HG02870 (cell line): ENCODE measurements around the gene NOSIP.

Source experiments
- ATAC-seq: cut with Tn5 transposase; IDR thresholded peaks from one replicate; pipeline ENCODE4 v1.9.1; 2021; ENCODE audit warnings: mild to moderate bottlenecking, moderate library complexity; ENCODE audit not compliant: unreplicated experiment

The NOSIP gene

DNA sequence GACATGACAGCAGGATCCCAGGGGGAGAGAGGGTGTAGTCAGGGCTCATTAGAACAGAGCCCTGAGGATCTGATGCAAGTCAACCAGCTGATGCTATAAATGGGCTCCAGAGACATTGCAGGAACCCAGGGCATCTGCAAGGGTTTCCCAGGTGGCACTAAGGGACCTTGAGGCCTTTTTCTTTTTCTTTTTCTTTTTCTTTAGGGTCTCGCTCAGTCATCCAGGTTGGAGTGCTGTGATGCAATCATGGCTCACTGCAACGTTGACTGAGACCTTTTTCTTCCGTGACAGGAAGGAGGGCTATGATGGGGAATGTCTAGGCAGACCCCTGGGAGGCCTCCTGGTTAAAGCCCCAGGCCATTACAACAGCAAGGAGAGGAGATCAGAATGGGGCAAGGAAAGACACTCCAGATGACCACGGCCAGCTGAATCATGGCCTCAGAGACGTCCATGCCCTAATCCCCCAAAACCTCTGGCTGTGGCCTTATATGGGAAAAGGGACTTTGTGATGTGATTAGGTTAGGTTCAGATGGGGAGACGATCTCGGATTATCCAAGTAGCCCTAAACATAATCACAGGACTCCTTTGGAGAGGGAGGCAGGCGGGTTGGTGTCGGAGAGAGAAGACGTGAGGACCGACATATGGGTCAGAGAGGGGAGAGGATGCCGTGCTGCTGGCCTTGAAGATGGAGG is 72.4 kb downstream of the NOSIP start:
- ATAC-seq, result no peak

DNA sequence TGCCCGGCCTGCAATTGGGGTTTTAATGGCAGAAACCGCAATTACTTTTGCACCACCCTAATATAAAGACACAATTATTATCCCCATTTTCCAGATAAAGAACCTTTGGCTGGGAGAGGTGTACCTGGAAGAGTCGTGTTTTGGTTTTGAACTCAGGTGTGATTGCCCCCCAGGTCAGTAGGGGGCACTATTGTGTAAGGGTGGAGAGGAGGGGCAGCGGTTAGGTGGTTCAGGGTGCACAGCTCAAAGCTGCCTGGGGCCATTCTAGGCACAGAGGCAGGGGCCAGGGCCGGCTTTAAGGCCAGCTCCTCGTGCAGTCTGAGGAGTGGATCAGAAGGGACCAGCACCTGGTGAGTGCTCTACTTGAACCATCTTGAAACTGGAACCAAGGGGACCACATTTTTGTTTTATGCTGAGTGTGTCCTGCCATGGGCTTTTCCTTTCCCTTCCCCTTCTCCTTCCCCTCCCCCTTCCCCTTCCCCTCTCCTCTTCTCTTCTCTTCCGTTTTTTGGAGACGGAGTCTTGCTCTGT is 73.7 kb downstream of the NOSIP start:
- no peak for ATAC-seq
